KG1 (cell line): ENCODE measurements around the gene CDK18.

Experiments
- DNase-seq: peaks from one replicate; lab custom pipeline; 2025; lab: John Stamatoyannopoulos, UW

Gene CDK18

DNA sequence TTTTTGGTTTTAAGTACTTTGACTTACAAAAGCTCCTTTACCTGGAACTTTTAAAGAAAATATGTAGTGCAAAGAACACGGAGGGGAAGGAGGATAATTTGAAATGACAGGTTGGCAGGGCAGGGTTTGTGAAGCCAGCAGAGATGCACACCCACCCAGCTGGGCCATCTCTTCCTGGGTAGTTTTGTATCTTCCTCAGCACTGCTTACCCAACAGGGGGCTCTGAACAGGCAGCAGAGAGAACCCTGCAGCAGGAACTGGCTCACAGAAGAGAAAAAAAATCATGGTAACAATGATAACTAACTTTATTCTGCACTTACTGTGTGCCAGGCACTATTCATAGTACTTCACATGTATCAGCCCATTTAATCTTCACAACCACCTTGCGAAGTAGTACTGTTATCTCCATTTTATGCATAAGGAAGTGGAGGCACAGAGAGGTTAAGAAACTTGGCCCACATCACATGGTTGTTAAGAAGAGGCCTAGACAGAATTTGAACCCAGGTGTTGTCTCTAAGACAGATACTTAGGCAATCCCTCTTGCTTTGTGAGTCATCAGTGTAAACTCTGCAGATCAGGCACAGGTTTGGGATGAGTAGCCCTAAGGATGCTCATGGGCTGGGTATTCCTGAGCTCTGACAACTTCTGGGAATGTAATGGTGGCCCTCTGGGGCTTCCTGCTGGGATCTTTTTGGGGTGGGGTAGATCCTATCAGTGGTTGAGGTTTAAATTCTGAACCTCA is 66.5 kb downstream of the CDK18 start:
- DNase-seq, result no peak

DNA sequence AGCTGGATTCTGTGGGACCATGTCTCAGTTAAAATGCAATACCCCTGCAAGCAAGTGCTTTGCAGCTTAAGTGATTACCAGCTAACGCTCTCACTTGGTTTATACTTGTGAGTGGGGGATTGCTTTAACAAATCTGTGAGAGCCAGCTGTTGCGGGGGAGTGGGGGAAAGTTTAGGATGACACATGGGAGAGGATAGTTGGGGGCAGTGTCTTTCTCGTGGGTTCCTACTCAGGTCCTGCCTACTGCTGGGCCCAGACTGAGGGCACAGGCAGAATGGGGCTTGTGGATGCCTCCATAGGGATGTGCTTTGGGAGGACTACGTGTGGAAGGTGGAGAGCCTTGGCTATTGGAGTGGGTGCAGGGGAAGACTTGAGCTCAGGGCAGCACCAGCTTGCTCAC is 67.3 kb downstream of the CDK18 start:
- no peak for DNase-seq

DNA sequence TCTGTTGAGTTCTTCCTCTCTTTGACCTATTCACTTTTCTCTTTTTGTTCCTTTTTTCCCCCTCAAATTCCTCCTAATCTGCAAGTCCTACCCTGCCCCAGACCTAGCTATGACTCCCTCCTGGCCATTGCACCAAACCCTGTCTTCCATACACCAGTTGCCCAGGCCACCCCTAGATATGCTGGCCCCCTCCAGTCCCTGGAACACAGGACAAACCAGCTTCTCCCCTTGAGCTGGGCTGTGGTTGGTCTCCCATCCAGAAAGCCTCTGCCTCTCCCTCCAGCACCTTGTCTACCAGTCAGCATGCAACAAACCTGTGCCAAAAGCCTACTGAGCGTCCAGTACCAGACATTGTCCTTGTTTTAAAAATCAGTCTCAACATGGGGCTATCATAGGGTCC is 68.0 kb downstream of the CDK18 start:
- no peak for DNase-seq

DNA sequence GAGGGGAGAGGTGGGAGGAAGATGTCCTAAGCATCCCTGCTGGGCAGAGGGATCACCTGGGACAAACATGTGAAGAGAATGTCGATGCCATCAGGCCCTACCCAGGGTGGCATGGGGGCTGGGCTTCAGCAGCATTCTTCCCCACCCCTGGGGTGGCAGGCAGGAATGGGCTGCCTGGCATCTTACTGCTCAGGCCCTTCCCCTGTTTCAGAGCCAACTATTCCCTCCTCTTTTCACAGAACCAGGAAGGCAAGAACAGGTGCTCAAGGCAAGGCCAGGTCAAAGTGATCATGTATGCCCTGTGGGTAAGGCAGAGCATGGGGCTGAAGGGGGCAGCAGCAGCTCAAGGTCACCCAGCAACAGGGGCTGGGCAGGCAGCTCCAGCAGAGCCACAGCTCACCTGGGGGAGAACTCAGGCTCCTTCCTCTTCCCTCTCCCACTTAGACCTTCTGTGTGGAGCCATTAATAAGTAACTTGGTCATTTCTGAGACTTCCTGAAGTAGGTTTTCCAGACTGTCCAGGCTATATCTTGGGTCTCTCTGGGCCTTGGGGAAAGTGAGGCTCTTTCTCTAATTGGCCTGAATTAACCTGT is 70.9 kb downstream of the CDK18 start:
- no peak for DNase-seq

DNA sequence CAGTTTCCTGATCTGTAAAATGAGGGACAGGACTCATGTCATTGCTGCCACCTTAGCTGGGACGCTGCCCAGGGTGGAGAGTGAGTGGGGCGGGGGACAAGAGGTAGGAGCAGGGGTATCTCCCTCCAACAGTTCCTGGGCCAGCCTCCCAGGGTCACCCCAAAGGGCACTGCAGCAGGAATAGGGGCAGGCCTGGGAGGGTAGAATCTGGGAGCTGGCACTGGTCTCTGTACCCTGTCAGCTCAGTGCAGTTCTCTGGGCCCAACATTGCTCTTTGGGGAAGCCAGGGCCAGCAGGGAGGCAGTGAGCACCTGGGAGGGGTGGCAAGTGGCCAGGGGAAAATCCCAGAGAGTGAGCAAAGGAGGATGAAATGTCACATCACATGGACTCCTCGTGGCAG is 71.5 kb downstream of the CDK18 start:
- no peak for DNase-seq

DNA sequence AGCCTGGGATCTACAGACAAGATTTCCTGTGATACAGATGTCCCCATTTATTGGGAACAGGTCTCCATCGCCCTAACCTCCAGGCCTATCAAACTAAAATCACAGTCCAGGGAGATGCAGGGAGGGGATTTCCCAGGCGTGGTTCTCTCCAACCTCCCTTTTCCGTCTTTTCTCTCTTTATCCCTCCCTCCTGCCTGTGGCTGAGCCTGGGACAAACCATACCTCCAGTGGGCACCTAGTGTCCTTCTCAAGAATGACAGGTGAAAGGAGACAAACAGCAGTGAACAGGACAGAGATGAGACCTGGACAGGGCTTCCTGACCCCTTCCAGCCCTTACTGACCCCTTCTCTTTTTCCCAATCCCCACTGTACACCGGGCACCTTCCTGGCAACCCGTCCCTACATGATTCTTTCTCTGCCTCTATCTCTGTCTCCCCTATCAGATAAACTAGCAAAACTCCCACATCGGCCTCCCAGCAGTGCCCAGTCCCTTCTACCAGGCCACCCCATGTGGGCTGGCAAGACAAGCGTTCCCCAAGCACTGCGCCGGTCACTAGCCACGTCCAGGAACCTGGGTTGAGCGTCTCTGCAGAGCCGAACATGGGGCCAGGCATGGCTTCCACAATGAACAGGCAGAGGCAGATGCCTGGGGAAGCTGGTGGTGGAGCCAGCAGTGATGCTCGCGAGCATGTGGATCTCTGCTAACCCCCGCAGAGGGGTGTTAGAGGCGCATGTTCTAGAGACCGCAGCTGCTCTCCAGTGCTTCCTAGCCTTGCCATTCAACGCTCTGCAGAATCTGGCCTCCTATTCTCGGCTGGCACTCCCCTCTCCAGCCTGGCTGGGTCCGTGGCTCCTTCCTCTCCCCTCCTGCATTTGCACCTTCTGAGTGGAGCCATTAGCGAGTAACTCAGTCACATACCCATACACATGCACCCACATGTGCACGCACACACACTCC is 72.6 kb downstream of the CDK18 start:
- no peak for DNase-seq

DNA sequence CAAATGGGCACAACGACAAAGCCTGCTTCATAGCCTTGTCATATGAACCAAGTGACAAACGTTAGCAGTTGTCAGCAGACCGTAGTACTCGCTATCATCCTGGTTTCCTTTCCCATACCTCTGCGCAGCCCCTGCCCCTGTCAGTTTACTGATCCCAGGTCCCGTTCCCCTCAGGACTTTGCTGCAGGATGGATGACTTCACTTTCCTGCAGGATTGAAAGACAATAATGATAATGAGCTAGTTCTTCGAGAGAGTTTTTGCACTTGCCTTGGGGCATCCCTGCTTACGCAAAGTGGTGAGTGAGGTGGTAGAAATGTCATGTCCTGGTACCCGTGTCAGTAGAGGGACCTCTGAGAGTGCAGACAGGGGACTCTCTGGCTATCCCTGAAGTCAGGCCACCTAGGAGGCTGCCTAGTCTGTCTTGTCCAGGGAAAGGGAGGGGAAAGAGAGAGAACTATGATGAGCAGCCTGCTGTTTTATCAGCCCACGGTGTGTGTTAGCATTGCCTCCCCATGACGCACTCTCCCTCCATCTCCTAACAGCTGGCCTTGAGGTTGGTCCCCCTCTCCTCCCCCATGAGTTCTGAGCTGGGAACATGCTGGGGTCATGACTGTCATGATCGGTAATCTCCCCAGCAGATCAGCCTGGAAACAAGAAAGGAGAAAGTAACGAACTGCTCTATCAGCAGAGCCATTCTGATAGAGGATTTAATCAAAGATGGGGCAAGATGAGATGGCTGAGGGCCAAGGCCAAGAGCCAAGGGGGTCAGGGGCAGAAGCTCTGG is 73.6 kb downstream of the CDK18 start:
- DNase-seq, result no peak

DNA sequence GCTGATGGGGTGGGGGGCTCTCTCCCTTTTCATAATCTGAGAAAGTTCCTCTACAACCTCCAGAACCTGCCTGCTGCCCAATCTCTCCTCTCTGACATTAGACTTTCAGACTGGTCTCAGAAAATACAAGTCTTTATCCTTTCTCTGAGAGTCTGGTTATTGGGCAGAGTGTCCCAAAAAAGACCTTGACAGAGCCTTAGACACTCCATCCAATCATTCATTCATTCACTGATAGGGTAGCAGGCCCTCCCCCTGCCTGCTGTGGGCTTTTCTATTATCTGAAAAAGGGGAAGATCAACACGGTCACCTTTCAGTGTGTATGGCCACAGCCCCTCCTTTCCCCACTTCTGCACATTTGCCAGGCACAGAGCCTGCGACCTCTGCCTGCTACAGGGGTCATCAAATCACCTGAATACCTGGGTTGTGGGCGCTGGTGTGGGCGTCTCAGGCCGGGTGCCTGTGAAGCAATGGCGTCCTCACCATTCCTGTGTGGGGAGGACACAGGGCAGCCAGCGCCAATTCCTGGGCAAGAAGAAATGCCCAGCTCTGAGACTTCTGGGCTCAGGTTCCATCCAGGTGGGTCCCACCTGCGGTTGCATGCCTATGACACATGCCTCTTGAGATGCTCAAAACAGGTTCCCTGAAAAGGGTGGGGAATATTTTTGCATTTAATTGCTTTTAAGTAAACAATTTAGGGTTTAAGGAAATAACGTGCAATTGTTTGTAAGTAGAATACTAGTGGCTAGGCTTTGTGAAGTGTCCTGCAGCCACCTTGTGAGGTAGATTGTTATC is 74.5 kb downstream of the CDK18 start:
- no peak for DNase-seq

DNA sequence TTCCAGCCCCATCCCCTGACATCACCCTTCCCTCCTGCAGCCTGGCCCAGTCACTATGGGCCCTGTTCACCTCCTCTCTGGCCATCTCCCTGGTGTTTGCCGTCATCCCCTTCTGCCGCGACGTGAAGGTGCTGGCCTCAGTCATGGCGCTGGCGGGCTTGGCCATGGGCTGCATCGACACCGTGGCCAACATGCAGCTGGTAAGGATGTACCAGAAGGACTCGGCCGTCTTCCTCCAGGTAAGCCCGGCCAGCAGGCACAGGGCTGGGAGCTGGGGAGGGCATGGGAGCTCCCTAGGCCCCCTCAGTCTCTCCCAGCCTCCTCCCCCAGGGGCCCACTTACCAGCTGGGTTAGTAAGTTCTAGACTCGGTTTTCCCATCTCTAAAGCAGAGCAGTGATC is 75.2 kb downstream of the CDK18 start:
- no peak for DNase-seq

DNA sequence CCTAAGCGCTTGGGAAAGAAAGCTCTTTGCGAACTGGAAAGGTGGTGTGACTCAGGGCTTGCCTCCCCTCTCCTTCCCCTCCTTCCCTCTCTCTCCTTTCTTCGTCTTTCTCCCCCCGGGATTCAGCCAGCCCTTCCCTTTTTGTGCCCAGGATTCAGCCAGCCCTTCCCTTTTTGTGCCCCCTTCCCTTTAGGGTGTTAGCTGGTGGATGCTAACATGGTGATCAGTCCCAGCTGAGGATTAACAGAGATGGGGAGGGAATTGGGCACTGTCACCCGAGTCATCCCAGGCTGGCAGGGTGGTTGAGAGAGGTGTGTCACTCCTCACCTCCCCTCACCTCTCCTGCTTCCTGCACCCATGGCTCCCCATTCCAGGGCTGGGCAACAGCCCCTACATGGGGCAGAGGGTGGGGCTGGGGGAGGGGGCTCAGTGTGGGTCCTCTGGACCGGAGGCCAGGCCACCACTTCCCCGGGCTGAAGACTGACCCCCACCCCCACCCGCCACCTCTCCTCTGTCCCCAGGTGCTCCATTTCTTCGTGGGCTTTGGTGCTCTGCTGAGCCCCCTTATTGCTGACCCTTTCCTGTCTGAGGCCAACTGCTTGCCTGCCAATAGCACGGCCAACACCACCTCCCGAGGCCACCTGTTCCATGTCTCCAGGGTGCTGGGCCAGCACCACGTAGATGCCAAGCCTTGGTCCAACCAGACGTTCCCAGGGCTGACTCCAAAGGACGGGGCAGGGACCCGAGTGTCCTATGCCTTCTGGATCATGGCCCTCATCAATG is 75.9 kb downstream of the CDK18 start:
- no peak for DNase-seq

DNA sequence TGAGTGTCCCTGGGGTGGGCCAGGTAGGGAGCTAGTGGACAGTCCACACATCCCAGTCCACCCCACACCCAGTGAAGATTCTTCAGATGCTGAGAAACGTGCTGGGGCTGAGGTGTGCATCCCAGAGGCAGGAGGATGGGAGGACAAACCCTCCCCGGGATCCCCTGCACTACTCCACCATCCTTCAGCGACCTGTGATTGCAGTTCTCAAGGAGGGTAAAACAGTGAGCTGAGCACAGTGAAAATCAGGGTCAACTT is 76.4 kb downstream of the CDK18 start:
- DNase-seq, result no peak

DNA sequence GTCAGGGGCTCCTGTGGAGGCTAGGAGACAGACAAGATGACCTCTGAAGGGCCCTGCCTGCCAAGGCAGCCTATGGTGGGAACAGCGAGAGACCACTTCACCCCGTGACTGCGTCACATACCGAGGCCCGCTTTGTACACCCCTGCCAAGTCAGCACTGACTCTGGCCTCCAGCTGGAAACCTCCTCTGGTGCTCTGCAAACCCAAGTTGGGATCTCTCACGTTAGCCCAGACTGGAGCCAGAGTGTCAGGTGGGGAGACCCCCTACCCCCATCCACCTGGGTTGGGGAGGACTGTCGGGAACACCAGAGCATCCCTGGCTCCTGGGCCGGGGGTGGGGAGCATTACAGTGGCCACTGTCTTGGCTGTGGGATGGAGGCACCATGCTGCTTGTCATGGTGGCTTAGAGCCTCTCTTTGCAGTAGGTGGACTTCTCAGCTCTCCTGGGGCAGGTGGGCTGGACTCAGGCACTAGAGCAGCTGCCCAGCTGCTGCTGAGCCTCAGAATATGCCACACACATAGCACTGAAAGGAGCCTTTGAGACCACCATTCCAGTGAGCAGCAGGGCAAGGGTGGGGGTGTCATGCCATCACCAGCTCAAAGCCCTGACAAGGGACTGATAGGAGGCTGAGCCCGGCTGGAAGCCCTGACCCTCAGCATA is 77.0 kb downstream of the CDK18 start:
- DNase-seq, result no peak

DNA sequence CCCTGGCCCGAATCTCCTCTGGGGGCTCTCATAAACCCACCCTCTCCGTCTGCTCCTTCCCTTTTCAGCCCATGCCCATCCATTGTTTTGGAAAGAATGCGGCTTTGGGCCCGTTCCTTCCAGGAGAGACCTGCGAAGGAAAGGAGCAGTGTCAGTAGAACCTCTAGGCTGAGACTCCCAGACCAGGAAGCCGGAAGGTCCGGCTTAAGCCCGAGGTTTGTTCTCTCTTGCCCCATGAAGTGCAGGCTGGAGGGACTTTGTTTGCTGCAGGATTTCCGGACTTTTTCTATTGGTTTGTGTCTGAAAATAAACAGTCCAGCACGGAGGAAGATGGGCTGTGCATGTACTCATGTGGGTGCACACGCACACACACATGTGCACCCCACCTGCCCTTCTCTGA is 77.6 kb downstream of the CDK18 start:
- no peak for DNase-seq
